HG02588 (cell line): ENCODE results near the gene PQBP1.
"Not testable (repeated sequence)": the region's sequence is repeated elsewhere in the genome, so short reads cannot be mapped to it uniquely, and the experiment has no call there.

ENCODE experiments used
- ATAC-seq: cut with Tn5 transposase; IDR thresholded peaks from one replicate; pipeline ENCODE4 v1.9.1; 2021; ENCODE audit warnings: mild to moderate bottlenecking, moderate library complexity; ENCODE audit not compliant: unreplicated experiment

Gene PQBP1, protein sequence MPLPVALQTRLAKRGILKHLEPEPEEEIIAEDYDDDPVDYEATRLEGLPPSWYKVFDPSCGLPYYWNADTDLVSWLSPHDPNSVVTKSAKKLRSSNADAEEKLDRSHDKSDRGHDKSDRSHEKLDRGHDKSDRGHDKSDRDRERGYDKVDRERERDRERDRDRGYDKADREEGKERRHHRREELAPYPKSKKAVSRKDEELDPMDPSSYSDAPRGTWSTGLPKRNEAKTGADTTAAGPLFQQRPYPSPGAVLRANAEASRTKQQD

DNA sequence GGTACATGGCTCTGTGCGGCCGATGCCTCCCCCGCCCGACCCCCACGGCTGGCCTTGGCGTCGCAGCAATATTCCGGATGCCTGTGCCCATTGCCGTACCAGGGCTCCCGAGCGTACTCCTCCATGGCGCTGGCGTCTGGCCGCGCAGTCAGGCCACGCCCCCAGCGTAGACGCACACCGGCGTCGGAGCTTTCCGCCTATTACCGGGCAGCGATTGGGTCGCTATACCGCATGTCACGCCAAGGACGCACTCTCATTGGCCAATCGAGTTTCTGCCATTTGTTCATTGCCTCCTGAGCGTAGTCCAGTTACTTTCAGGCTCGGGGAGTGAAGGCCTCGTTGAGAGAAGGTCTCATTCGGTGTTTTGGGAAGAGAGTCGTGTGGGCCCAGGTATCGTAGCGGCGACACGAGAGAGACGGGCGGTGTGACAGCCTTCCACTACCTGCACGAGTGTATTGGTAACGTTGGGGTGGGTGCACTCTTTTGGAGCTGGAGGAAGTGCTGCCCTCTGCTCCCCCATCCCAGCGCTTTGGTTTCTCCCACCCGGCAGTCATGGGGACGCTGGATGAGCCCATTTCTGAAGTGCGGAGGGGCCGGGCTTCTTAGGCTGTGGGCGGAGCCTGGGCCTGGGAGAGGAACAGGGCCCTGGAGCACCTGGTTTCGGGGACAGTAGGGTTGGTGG, at the start of gene PQBP1, which contains the start of gene TIMM17B:
PQBP1 (plus strand) TSS at position 306 of the 682 bp plus-strand sequence. CDS start 580 bp downstream, outside the sequence.
TIMM17B (minus strand) TSS at position 144 of the 682 bp plus-strand sequence; CDS start at position 125, 19 bp downstream.
- ATAC-seq, result peak; percentile 93

DNA sequence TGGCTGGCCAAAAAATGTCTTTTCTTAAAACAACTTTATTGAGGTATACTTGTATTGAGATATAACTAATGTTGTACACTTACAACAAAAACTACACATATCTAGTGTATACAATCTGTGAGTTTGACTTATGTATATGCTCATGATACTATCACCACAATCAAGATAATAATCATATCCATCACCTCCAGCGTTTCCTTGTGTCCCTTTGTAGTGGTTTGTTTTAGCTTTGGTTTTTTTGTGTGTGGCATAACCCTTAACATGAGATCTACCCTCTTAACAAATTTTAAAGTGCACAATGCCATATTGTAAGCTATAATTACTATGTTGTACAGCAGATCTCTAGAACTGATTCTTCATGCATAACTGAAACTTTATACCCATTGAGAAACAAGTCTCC, 48.9 kb upstream of the PQBP1 start:
- ATAC-seq, result no peak

DNA sequence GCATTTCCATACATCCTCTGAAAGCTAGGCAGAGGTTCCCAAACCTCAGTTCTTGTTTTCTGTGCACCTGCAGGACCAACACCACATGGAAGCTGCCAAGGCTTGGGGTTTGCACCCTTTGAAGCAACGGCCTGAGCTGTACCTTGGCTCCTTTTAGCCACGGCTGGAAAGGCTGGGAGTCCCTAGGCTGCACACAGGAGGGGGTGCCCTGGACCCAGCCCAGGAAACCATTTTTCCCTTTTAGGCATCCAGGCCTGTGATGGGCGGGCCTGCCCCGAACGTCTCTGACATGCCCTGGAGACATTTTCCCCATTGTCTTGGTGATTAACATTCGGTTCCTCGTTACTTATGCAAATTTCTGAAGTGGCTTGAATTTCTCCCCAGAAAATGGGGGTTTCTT, 44.9 kb upstream of the PQBP1 start:
- no peak for ATAC-seq

DNA sequence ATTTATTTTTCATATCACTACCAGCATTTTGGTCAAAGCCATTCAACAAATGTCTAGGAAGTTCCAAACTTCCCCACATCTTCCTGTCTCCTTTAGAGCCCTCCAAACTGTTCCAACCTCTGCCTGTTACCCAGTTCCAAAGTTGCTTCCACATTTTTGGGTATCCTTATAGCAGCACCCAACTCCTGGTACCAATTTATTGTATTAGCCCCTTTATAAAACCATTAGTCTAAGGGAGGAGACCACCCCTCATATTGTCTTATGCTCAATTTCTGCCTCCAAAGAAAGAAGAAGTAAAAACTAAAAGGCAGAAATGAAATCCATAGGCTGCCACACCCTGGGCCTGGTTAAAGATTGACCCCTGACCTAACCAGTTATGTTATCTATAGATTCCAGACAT, 44.2 kb upstream of the PQBP1 start:
- not testable (repeated sequence) for ATAC-seq

DNA sequence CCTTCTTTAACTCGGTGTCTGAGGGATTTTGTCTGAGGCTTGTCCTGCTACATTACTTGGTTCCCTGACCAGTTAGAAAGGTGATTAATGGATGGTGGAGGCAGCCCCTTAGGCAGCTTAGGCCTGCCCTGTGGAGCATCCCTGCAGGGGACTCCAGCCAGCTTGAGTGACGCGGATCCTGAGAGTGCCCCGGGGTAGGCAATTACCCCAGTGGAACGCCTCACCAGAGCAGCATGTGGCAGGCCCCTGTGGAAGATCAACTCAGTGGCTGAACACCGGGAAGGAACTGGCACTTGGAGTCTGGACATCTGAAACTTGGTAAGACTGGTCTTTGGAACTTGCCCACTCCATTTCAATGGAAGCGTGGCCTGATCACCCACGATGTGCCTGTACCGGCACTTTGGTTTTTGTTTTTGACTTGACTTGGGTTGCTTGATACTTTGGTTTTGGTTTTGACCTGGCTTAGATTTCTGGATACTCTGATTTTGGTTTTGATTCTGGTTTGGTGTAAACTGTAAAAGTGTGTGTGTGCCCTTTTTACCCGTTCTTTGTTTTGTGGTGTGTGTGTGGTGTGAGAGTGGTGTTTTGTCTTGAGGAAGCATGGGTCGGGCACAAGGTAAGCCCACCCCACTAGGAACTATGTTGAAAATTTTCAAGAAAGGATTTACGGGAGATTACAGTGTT, 43.5 kb upstream of the PQBP1 start:
- not testable (repeated sequence) for ATAC-seq

DNA sequence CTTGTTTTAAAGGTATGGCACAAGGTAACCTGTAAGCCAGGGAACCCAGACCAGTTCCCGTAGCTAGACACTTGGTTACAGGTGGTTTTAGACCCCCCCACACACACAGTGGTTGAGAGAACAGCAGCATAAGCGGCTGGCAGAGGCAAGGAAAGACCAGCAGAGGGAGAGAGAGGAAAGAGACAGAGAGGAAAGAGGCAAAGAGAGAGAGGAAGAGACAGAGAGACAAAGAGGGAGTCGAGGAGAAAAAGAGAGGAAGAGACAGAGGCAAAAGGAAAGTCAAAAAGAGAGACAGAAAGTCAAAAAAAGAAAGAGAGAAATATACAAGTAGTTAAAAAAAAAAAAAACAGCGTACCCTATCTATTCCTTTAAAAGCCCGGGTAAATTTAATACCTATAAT, 42.8 kb upstream of the PQBP1 start:
- no peak for ATAC-seq

DNA sequence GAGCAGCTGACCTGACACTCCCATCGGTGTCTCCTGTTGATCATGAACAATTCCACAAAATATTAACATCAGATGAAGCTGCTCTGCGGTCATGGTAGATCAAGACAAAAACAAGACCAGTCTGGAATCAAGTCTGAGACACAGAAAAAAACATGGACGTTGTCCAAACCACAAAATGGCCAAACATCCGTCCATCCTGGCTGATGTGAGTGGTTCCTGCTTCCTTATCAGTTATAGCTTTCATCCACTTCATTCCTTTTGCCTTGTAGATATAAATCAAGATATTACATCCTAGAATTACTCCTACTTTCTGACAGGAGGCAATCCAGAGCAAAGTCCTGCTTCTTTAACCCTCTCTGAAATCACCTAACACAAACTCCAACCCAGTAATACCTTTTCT, 33.5 kb upstream of the PQBP1 start:
- ATAC-seq, result no peak

DNA sequence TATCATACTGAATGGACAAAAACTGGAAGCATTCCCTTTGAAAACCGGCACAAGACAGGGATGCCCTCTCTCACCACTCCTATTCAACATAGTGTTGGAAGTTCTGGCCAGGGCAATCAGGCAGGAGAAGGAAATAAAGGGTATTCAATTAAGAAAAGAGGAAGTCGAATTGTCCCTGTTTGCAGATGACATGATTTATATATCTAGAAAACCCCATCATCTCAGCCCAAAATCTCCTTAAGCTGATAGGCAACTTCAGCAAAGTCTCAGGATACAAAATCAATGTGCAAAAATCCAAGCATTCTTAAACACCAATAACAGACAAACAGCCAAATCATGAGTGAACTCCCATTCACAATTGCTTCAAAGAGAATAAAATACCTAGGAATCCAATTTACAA, 25.7 kb upstream of the PQBP1 start:
- not testable (repeated sequence) for ATAC-seq

DNA sequence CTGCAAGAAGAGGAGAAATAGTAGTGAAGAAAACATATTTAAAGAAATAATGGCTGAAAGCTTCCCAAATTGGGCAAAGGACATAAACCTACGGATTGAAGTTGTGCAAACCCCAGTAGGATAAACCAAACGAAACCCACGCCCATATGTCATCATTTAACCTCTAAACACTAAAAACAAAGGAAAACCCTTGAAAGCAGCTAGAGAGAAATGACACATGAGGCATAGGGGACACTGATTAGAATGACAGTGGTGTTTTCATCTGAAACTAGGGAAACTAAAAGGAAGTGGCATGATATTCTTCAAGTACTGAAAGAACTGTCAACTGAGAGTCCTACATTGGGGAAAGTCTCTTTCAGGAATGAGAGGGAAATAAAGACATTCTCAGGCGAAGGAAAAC, 20.8 kb upstream of the PQBP1 start:
- not testable (repeated sequence) for ATAC-seq

DNA sequence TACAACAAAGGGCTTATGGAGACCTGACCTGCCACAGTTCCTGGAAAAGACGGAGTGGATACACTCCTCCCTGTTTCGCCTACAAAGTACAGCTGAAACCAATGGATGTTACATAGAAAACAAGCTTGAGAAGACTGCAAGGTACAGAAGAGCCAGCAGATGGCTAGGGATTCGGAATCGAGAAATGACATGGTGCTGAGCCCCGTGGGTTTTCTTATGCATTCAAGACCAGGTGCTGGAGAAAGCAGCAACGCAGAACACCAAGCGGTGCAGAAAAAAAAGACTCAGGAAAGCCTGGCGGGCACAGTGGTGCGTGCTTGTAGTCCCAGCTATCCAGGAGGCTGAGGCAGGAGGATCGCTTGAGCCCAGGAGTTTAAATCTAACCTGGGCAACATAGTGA, 14.0 kb upstream of the PQBP1 start:
- no peak for ATAC-seq

DNA sequence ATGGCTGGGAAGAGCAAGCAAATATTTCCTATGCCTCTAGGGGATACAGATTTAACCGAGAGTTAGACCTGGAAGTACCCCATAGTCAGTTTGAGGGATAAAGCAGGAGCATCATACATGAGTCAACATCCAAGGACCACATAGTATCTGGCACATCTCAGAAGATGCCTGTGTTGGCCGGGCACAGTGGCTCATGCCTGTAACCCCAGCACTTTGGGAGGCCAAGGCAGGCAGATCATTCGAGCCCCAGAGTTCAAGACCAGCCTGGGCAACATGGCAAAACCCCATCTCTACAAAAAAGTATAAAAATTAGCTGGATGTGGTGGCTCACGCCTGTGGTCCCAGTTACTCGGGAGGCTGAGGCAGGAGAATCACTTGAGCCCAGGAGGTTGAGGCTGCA, 11.1 kb upstream of the PQBP1 start:
- ATAC-seq, result not testable (repeated sequence)

DNA sequence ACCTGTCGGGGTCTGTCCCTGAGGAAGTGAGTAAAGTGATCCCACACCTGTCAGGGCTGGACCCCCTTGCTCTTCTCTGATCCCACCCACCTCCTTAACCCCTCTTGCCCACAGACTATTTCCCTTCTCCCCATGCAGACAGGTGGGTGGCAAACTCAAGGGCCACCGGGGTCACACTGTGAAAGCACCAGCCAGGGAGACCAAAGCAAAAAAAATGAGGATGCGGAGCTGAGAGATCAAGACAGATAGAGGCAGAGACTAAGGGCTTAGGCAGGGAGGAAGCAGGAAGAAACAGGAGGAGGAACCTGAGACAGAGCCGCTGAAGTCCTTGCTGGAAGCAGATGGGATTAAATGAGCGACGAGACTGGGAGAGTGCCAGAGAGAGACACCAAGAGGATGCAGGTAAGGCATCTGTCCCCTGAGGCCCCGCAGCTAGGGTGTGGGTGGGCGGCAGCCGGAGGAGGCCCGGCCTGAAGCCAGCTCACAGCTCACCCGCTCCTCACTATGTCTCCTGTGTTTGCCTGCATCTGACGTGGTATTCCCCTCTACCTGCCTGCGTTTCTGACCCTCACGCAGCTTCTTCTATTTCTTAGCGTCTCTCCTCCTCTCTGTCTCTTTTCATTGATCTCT, 7.3 kb upstream of the PQBP1 start:
- no peak for ATAC-seq

DNA sequence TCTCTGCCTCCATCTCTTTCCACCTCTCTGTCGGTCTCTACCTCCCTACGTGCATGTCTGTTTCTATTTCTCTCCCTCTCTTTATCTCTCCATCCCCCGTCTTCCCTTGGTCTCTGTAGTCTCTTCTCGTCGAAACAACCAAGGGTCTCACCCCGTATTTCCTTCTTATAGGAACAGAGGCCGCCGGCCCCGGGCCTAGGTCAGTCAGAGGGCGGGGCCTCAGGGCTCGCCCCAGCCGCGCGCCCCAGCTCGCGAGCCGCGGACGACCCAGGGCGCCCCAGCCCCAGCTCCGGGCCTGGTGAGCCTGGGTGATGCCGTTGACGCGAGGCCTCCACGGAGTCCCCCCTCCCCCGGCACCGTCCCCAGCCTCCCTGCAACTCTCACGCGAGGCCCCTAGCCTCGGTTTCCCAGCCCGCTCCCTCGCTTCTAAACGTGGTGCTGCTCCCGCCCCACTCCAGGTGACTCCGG, 6.8 kb upstream of the PQBP1 start:
- ATAC-seq, result peak; percentile 46

DNA sequence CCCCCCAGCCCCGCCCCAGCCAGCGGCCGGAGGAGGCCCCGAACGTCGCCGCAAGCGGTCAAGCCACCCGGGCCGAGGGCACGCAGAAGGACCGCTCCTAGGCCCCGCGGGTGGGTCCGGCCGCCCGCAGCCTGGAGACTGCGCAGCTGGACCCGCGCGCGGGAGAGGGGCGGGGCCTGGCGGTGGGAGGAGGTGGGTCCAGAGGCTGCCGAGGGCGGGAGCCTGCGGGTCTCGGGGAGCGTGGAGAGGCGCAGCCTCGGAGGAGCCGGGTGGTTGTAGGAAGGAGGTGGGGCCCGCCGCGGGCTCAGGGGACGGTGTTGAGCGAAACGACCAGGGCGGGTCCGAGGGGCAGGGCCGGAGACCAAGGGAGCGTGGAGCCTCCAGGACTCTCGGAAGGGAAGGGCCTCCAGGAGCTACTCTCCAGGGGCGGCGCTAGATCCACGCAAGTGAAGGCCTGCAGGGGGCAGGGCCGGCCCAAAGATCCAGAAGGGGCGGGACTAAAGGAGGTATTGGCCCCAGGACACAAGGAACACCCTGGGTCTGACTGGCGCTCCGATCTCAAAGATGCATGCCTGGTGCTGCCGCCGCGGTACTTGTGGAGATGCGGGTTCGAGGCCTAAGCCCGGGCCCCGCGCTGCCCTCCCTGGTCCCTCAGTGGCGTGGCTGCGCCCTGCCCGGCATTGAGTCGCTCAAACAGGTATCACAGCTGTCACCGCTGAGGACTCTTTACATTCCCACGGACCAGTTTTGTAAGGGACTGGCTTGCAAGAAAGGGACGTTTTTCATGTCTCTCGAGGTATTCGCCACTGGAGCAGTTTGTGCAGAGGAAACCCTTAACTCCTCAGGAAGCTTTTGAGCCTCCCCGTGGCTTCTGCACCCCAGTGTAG, 6.1 kb upstream of the PQBP1 start:
- ATAC-seq, result peak; percentile 82

DNA sequence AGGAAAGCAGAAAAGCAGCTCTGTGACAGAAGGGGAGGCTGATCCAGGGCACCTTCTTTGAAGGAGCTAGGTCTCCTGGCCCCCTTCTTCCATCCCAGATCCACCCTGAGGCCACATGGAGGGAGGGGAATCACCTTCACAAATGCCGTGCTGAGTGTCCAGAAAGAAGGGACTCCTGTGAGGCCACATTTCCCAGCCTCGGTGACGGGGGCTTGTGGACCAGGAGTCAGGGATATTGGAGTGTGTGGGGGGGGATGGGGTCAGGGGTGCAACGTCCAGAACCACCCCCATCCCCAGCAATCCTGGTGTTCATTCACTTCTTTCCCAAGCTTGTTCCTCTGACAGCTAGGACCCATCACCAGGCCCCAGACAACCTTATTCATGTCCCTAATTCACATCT, 4.8 kb upstream of the PQBP1 start:
- no peak for ATAC-seq

DNA sequence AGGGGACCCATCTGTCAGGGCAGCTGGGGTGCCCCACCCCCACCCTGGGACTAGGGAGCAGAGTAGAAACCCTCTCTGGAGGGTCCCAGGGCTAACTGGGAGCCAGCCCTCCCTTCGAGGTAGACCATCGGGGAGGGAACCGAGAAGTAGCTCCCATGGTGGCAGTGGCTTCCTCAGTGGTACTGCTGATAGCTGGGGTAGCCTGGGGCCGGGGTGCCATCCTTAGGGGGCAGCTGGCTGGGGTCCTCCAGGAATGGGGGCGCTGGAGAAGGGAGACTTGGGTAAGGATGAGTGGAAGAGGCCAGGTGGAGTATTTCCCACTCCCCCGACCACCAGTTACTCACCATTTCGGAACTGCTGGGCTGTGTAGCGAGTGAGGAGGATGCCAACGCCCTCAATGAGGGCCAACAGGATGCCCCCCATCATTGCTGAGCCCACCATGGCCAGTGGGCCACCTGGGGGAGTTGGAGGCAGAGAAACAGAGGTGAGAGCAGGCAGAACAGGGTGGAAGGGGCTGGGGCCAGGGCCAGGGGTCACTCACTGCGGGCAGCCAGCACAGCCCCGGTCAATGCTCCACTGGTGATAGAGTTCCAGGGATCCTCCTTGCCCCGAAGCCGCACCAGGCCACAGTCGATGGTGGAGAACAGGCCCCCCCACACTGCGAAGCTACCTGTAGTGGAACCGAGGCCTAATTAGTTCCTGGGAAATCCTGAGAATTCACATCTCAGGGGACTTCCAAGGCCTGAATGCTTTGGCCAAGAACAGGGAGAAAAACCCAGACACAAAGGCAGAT, 4.0 kb upstream of the PQBP1 start:
- ATAC-seq, result no peak

DNA sequence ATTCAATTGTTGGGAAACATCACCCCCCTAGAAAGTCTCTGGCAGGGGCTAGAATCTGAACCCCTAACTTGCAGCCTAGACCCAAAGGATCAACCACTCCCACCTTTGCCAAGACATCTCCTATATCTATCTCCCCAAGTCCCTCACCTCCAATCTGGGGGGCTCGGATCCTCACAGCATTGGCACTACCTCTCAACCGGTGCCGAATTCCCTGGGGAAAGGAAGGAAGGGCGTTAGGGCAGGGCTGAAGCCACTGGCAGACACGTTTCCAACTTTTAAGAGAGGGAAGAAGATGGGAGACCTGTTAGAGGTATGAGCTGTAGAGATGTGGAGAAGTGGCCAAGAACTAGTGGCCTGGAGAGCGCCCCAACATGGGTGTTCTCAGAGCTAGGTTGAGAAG, 2.8 kb upstream of the PQBP1 start:
- ATAC-seq, result no peak

DNA sequence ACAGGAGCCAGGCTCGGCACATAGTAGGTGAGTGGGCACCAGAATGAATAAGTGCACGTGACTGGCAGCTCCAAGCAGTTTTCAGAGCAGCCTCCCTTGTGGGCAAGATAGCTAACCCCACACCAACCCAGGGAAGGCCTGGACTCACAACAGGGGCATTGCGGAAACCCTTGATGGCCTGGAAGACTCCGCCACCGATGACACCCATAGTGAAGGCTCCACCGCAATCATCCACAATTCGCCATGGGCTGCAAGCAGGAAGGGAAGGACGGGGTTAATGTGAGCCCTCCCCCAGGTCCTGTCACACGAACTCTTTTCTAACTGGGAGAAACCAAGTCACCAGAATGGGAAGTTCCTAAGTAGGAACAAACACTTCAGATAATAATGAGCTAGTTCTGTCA, 1.1 kb upstream of the PQBP1 start:
- no peak for ATAC-seq

DNA sequence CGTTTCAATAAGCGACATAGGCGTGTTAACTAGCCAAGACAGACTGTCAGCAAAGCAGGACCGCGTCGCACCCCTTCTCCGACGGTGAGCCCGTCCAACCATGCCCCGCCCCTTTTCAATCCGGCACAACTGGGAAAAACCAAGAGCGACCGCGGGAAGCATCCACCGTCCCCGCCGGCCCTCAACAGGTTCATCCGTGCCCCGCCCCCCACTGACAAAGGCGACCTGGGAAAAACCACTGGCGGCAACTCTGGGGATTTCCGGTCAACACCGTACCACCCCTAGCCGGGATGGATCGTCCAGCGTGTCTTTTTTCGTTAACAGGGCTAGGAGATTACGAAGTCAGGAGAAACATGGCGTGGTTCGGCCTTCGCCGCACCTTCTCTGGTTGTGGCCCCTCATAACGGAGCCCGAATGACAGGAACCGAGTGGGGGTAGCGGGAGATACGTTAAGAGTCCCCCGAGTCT, 539 bp upstream of the PQBP1 start:
- ATAC-seq, result peak; percentile 5

DNA sequence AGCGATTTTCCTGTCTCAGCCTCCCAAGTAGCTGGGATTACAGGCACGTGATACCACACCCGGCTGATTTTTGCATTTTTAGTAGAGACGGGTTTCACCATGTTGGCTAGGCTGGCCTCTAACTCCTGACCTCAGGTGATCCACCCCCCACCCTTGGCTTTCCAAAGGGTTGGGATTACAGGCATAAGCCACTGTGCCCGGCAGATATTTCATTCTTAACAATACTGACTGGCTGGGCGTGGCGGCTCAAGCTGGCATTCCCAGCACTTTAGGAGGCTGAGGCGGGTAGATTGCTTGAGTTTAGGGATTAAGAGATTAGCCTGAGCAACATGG, 1.3 kb downstream of the PQBP1 start:
- no peak for ATAC-seq
